K562 (cell line): ENCODE measurements around the gene CYP11A1. TPM values are rescaled to one million over a fixed set of nuclear protein-coding genes. Genes with fewer than 3 reads are reported as not detected.

Experiments used
- ATAC-seq: fragments of 200-7000 bp; cut with Tn5 transposase; 3 replicates; pipeline ENCODE4 v1.9.1; 2020; ENCODE audit warnings: moderate library complexity
- BruUV-seq: library from RNA; stranded (reverse); fragments of 400-500 nt; replicated peaks from 2 replicates; lab custom pipeline; 2021; lab: Mats Ljungman, UMichigan
- CTCF ChIA-PET: fragments of 300-600 bp; formaldehyde crosslinking; extraction: SDS; loops from one replicate; lab custom pipeline; 2021; ENCODE audit warnings: low intra/inter-chr PET ratio; lab: Yijun Ruan, JAX
- POLR2A ChIA-PET: fragments of 300-600, 350-650 bp; sonication (Branson Sonifier 250); formaldehyde crosslinking; extraction: SDS; loops from one replicate; lab custom pipeline; 2021; ENCODE audit warnings: antibody characterized with exemption, inconsistent platforms; lab: Yijun Ruan, JAX
- DNase-seq, 4 experiments: peaks; one replicate each; pipeline versions ENCODE4 v3.0.0 to v3.0.0-alpha.2; 2011 to 2018; ENCODE audit warnings: low spot score in 3 of 4, mixed read lengths in 3 of 4; ENCODE audit errors: extremely low read depth in 1 of 4
- FAIRE-seq: peaks from 2 replicates; lab custom pipeline; 2011; peaks lifted over from hg19 to GRCh38; lab: Jason Lieb, UNC
- H2AFZ ChIP-seq: 2 replicates; pipeline ENCODE4 v1.6.0; 2011; ENCODE audit warnings: low read depth, low read length, control low read depth, inconsistent platforms
- H3K27ac ChIP-seq: fragments of 200-600 bp; 3 replicates; pipeline ENCODE4 v1.8.0; 2011; ENCODE audit warnings: low read depth, mild to moderate bottlenecking, control low read depth, inconsistent platforms, low read length, moderate library complexity, mixed read lengths; ENCODE audit errors: extremely low read depth
- H3K27me3 ChIP-seq, 2 experiments: fragments of 300-600 bp in 1 of 2; 2 replicates in 1 of 2; 3 replicates in 1 of 2; pipeline versions ENCODE4 v1.6.0 to v1.8.0; 2011; ENCODE audit warnings: inconsistent platforms in 2 of 2, low read length in 2 of 2, mild to moderate bottlenecking in 1 of 2, mixed read lengths in 1 of 2, moderate library complexity in 1 of 2; ENCODE audit not compliant: control insufficient read depth in 2 of 2, insufficient read depth in 2 of 2
- H3K36me3 ChIP-seq: fragments of 300-600 bp; 3 replicates; pipeline ENCODE4 v1.8.0; 2011; ENCODE audit warnings: mild to moderate bottlenecking, low read length, inconsistent platforms; ENCODE audit not compliant: control insufficient read depth, insufficient read depth
- H3K4me1 ChIP-seq, 2 experiments: fragments of 200-600 bp in 1 of 2; replicated peaks in 1 of 2; 2 replicates in 1 of 2; 3 replicates in 1 of 2; pipeline versions ENCODE4 v1.5.1 to v1.8.0; 2011; ENCODE audit warnings: inconsistent platforms in 2 of 2, low read length in 2 of 2, mild to moderate bottlenecking in 1 of 2, mixed read lengths in 1 of 2, moderate library complexity in 1 of 2; ENCODE audit not compliant: control insufficient read depth in 2 of 2, insufficient read depth in 2 of 2
- H3K4me2 ChIP-seq: 2 replicates; pipeline ENCODE4 v1.6.1; 2011; ENCODE audit warnings: low read length, control low read depth, inconsistent platforms, mixed read lengths; ENCODE audit not compliant: insufficient read depth
- H3K4me3 ChIP-seq: fragments of 200-600 bp; sonication (generic), shearing (Covaris generic); 2 replicates; pipeline ENCODE4 v1.5.1; 2016; ENCODE audit warnings: control low read depth, inconsistent platforms
- H3K79me2 ChIP-seq: fragments of 200-600 bp; 3 replicates; pipeline ENCODE4 v1.8.0; 2011; ENCODE audit warnings: low read length, inconsistent platforms; ENCODE audit not compliant: control insufficient read depth, insufficient read depth
- H3K9ac ChIP-seq, 2 experiments: 2 replicates each; pipeline versions ENCODE4 v1.6.0 to v1.6.1; 2011; ENCODE audit warnings: low read depth in 2 of 2, low read length in 2 of 2, control low read depth in 1 of 2, inconsistent platforms in 1 of 2, mild to moderate bottlenecking in 1 of 2, mixed read lengths in 1 of 2; ENCODE audit not compliant: insufficient read depth in 1 of 2
- H3K9me1 ChIP-seq: one replicate; pipeline ENCODE4 v1.6.0; 2011; ENCODE audit warnings: inconsistent platforms, mild to moderate bottlenecking, low read length, moderate library complexity; ENCODE audit not compliant: control insufficient read depth, insufficient read depth
- H3K9me3 ChIP-seq: replicated peaks from 2 replicates; pipeline ENCODE4 v1.5.1; 2011; ENCODE audit warnings: low read depth, low read length, inconsistent platforms; ENCODE audit not compliant: control insufficient read depth, insufficient read depth
- H4K20me1 ChIP-seq: replicated peaks from 2 replicates; pipeline ENCODE4 v1.6.1; 2011; ENCODE audit warnings: low read length, inconsistent platforms, mixed read lengths; ENCODE audit not compliant: control insufficient read depth, insufficient read depth
- BMI1 ChIP-seq: fragments of 150-350 bp; IDR thresholded peaks from 2 replicates; pipeline ENCODE4 v1.6.1; 2014; ENCODE audit warnings: low read length
- ESRRA ChIP-seq: fragments of 450-650 bp; IDR thresholded peaks from 2 replicates; pipeline ENCODE4 v1.6.1; 2014; ENCODE audit warnings: low read depth, mild to moderate bottlenecking, moderate library complexity, borderline replicate concordance
- HDAC3 ChIP-seq: fragments of 450-650 bp; IDR thresholded peaks from 2 replicates; pipeline ENCODE4 v1.6.1; 2018; ENCODE audit warnings: borderline replicate concordance, mild to moderate bottlenecking, moderate library complexity; ENCODE audit not compliant: partially characterized antibody
- HEY1 ChIP-seq: fragments of 250-450 bp; sonication (Bioruptor Pico); IDR thresholded peaks from 2 replicates; pipeline ENCODE4 v1.5.0; 2020; ENCODE audit warnings: mild to moderate bottlenecking, moderate library complexity, borderline replicate concordance
- KLF16 ChIP-seq: IDR thresholded peaks from 2 replicates; pipeline ENCODE4 v1.6.1; 2016; ENCODE audit warnings: antibody characterized with exemption
- MAFG ChIP-seq: fragments of 450-650 bp; conservative IDR thresholded peaks from 2 replicates; pipeline ENCODE4 v1.6.1; 2016; ENCODE audit warnings: missing genetic modification characterization, missing compliant biosample characterization
- MLX ChIP-seq, 2 experiments: fragments of 450-650 bp in 1 of 2; sonication (generic) in 1 of 2; formaldehyde crosslinking; conservative IDR thresholded peaks; 2 replicates each; pipeline versions ENCODE4 v1.4.0 to v1.8.1; 2020 to 2022; ENCODE audit warnings: mild to moderate bottlenecking in 1 of 2, missing genetic modification reagents in 1 of 2
- NFIC ChIP-seq: fragments of 450-650 bp; IDR thresholded peaks from 2 replicates; pipeline ENCODE4 v1.6.1; 2017; ENCODE audit warnings: mild to moderate bottlenecking, inconsistent platforms
- NFXL1 ChIP-seq: fragments of 450-650 bp; formaldehyde crosslinking; IDR thresholded peaks from 2 replicates; pipeline ENCODE4 v1.4.0; 2021; ENCODE audit warnings: mild to moderate bottlenecking
- NR4A1 ChIP-seq, 2 experiments: fragments of 250-450 bp in 1 of 2; fragments of 450-650 bp in 1 of 2; sonication (Bioruptor Pico) in 1 of 2; IDR thresholded peaks; 2 replicates each; pipeline versions ENCODE4 v1.4.0 to v1.6.1; 2016 to 2020; ENCODE audit warnings: mild to moderate bottlenecking in 2 of 2, missing compliant biosample characterization in 1 of 2, missing genetic modification characterization in 1 of 2, moderate library complexity in 1 of 2
- RAD51 ChIP-seq: fragments of 450-650 bp; IDR thresholded peaks from 2 replicates; pipeline ENCODE4 v1.7.1; 2016; ENCODE audit warnings: low read depth, mild to moderate bottlenecking, borderline replicate concordance
- TBL1XR1 ChIP-seq, 2 experiments: IDR thresholded peaks; 2 replicates each; pipeline ENCODE4 v1.6.1; 2012; ENCODE audit warnings: improper control_type of control experiment in 2 of 2, low read length in 2 of 2, mild to moderate bottlenecking in 1 of 2
- TRIM24 ChIP-seq, 2 experiments: fragments of 450-650 bp; IDR thresholded peaks; 2 replicates each; pipeline ENCODE4 v1.6.1; 2016
- ZBTB11 ChIP-seq, 3 experiments: fragments of 200-800 bp in 1 of 3; fragments of 250-450 bp in 1 of 3; fragments of 450-650 bp in 1 of 3; sonication (Bioruptor Pico) in 1 of 3; sonication (Bioruptor generic) in 1 of 3; formaldehyde crosslinking in 1 of 3; IDR thresholded peaks; 2 replicates each; pipeline versions ENCODE4 v1.6.1 to v1.8.0; 2016 to 2022; ENCODE audit warnings: mild to moderate bottlenecking in 2 of 3, missing genetic modification characterization in 2 of 3, missing compliant biosample characterization in 1 of 3, moderate library complexity in 1 of 3
- ZNF140 ChIP-seq: fragments of 250-450 bp; sonication (Bioruptor Pico); IDR thresholded peaks from 2 replicates; pipeline ENCODE4 v1.8.0; 2021; ENCODE audit warnings: moderate library complexity, mild to moderate bottlenecking, inconsistent platforms
- WGBS: fragments of 100-300 bp; shearing (Covaris generic); methylation state at CpG from one replicate; pipeline ENCODE4 v1.1.6; 2016; ENCODE audit warnings: low coverage, mixed read lengths; ENCODE audit not compliant: insufficient coverage; ENCODE audit errors: missing lambda C conversion rate; 5-methylcytosine and 5-hydroxymethylcytosine counted together
- in situ Hi-C: fragments of 300-500 bp; cut with MboI; formaldehyde crosslinking; loops from 4 replicates; pipeline ENCODE4 v1.15.0; 2018; ENCODE audit warnings: inconsistent platforms, mixed read lengths
- intact Hi-C: fragments of 100-400 bp; cut with micrococcal nuclease; formaldehyde crosslinking; loops from 2 replicates; pipeline ENCODE4 v1.14.2; 2022
- polyA plus RNA-seq, 8 experiments: library from polyadenylated mRNA; depleted of rRNA in 4 of 8; stranded (reverse) in 5 of 8; unstranded in 3 of 8; fragments of >200 nt; fragmentation: Nextera tagmentation in 2 of 8; fragmentation: Illumina TruSeq in 1 of 8; extraction: Ambion mirVana in 2 of 8; extraction: Trizol in 1 of 8; gene quantifications; 2 replicates each; pipeline versions ENCODE4 v1.2.1 to v1.2.3, GENCODE V29; 2011 to 2014; ENCODE audit warnings: inconsistent platforms in 1 of 8, missing spikeins in 1 of 8
- total RNA-seq, 7 experiments: library from RNA; depleted of rRNA in 6 of 7; stranded (reverse); fragments of >200 nt in 6 of 7; fragmentation: Illumina TruSeq in 2 of 7; extraction: Trizol in 2 of 7; gene quantifications; 2 replicates each; pipeline versions ENCODE4 v1.2.1 to v1.2.3, GENCODE V29; 2011 to 2021; ENCODE audit warnings: low replicate concordance in 1 of 7

The CYP11A1 gene
- total and polyA plus RNA-seq, 9 of the 15 experiments (the other 6 are each of a cell fraction or from before 2014, with no cell fraction given): 0.06 to 0.24 (median 0.10) TPM; not detected in 4

GRCh38 chr15:74383286-74383685, 15.8 kb upstream of the CYP11A1 start (continued):
- no peak for TF ChIP-seq ZBTB11 (CRISPR knock-in tag; IDR thresholded peaks at IDR 0.05)

- H3K27me3 ChIP-seq: no peaks in the 10 kb centered on the region
- peak; percentile 86 to 90 (median 90) for DNase-seq
- H3K9ac ChIP-seq: peak overlapping the region in 1 of 2 experiments; percentile 24; a peak in 1 of 4 replicates
- peak; percentile 81 for FAIRE-seq
- POLR2A ChIA-PET: interaction anchor here (0.6 to 3.9 kb wide), 6 partner anchors 21 to 233 kb away, joined by 3 to 12 read pairs (median 4); partner anchors contain the start of genes CLK3, SEMA7A and UBL7
- 0 out of 2 replicates have a peak overlapping the region, but pooled peaks have one; percentile 28 for H2AFZ ChIP-seq
- no peaks in the 10 kb centered on the region for H3K36me3 ChIP-seq
- no peak overlapping the region for H3K27ac ChIP-seq
- no peak overlapping the region for H3K4me3 ChIP-seq
- 32% methylated on average over 10 of the region's 13 CpGs for WGBS
- peak; percentile 94 for ATAC-seq
- intact Hi-C loops (loop anchor here (1.0 to 2.0 kb wide), 3 partner anchors 56 to 109 kb away; no protein-coding TSS in a partner anchor), in situ Hi-C loops (no loop called here)
- CTCF ChIA-PET: interaction anchor here (0.9 to 5.9 kb wide), 7 partner anchors 9 to 250 kb away, joined by 3 to 102 read pairs (median 5); partner anchors contain the start of gene SEMA7A
- BruUV-seq: no TSS peak
- H3K9me1 ChIP-seq: no peaks in the 10 kb centered on the region
- no peaks in the 10 kb centered on the region for H3K79me2 ChIP-seq
- no peak overlapping the region for H3K4me2 ChIP-seq
- H3K9me3 ChIP-seq: no peaks in the 10 kb centered on the region
- no peaks in the 10 kb centered on the region for H4K20me1 ChIP-seq
- peaks cover 24 to 48% of the 10 kb centered on the region in 2 experiments for H3K4me1 ChIP-seq
- TF ChIP-seq HEY1 (CRISPR knock-in tag) (no peak), RAD51 (no peak), TBL1XR1 (IDR thresholded peaks at IDR 0.05; ENCODE audit: low read length in 2 of 2) (no peak), NR4A1 (CRISPR knock-in tag; IDR thresholded peaks at IDR 0.05) (no peak), NR4A1 (tag; IDR thresholded peaks at IDR 0.05) (no peak), NFIC (no peak), NFXL1 (CRISPR knock-in tag) (no peak), BMI1 (no peak), KLF16 (0 out of 2 replicates have a peak, but pooled peaks have one; percentile 7), TRIM24 (IDR thresholded peaks at IDR 0.05) (no peak), MLX (CRISPR knock-in tag; conservative IDR thresholded peaks at IDR 0.05) (no peak), MAFG (tag) (no peak), ESRRA (no peak), HDAC3 (no peak), ZNF140 (no peak)
These were observed 14.8 kb upstream of the CYP11A1 start for GRCh38 chr15:74382004-74382816.
